Uterine smooth muscle cell (primary cell): ENCODE measurements around the gene PCGF1. TPM values are rescaled to one million over a fixed set of nuclear protein-coding genes. Genes with fewer than 3 reads are reported as not detected.

Source experiments
- total RNA-seq: library from RNA; depleted of rRNA; stranded (reverse); fragments of >200 nt; gene quantifications from 2 replicates; pipeline ENCODE4 v1.2.3, GENCODE V29; 2014

Gene PCGF1
- total RNA-seq: 27.1 and 29.6 TPM in 2 replicates

DNA sequence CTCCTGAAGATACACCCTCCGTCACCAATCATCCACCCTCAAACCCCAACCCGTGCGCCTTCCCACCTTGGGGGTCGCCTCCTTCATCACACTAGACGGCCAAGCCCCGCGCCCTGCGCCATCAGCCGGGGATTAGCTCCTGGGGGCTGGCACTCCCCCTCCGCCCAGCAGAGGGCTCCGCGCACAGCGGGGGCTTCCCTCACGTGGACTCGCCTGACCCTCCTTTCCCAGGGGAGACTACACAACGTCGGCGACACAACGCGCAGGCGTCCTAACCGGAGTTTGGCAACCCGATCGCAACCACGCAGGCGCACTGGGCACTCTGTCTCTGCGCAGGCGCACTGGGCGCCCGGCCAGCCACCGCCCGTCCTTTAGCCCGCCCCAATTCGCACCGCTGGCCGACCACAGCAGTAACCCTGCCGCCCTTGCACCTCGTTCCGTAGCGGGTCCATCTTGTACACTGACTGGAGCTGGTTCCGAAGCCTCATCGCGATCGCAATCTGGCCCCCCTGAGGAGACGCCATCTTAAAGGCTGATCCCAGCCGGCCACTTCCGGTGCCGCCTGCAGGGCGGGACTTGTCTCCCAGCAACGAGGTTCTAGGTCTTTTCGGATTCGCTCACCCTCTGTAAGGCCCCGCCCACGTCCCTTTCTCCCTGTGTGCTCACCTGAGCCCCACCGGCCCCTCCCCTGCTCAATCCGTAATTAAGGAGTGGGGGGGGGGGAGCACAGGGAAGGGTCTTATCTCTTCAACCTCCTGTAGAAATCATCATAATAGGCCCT is at the start of gene PCGF1:
Gene PCGF1, minus strand, starts transcription at position 551 of the 781 bp plus-strand sequence. Its CDS starts 27 bp downstream, at position 524.

DNA sequence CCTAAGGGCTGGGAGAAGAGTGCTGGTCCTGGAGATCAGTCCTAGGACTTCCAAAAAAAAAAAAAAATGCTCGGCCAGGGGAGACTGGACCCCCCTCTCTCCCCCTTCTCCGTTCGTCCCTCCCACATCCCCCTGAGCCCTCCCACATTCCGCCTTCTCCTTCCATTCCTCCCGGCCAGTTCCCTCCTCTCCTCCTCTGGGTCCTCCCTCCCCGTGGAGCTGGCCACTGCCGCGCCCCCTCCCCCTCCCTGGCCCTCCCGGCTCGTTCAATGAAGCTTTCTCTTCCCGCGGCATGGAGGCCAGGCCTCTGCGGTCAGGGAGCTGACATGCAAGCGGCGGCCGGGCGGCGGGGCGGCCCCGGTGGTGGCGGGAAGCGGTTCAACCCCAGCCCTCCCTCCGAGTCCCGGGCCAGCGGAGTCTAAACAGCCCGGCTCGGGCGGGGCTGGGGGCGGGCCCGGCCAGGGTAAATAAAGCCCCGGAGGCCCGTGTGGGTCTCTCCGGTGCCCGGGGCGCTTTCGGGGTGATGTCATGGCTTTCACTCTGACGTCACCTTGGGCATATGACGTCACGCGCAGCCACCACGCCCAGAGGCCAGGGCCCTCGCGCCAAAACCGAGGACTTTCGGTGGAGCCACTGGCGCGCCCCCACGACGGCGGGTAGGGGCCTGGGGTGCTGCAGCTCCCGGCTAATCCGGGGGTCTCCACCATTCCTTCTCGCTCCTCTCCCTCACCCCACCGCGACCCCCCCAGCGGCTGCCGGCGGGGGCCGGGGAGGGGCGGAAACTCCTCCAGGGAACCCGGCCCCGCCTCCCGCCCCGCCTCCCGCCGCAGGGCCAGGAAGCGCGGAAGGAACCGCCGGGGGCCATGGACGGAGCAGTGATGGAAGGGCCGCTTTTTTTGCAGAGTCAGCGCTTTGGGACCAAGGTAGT is 46.7 kb upstream of the PCGF1 start, which contains the start of the genes DOK1 and LOXL3:
Gene DOK1, plus strand, starts transcription at position 829 of the 928 bp plus-strand sequence. Its CDS starts 35 bp downstream, at position 864.
Gene LOXL3, minus strand, starts transcription at position 51 of the 928 bp plus-strand sequence. CDS start 1,308 bp downstream, outside the sequence.

DNA sequence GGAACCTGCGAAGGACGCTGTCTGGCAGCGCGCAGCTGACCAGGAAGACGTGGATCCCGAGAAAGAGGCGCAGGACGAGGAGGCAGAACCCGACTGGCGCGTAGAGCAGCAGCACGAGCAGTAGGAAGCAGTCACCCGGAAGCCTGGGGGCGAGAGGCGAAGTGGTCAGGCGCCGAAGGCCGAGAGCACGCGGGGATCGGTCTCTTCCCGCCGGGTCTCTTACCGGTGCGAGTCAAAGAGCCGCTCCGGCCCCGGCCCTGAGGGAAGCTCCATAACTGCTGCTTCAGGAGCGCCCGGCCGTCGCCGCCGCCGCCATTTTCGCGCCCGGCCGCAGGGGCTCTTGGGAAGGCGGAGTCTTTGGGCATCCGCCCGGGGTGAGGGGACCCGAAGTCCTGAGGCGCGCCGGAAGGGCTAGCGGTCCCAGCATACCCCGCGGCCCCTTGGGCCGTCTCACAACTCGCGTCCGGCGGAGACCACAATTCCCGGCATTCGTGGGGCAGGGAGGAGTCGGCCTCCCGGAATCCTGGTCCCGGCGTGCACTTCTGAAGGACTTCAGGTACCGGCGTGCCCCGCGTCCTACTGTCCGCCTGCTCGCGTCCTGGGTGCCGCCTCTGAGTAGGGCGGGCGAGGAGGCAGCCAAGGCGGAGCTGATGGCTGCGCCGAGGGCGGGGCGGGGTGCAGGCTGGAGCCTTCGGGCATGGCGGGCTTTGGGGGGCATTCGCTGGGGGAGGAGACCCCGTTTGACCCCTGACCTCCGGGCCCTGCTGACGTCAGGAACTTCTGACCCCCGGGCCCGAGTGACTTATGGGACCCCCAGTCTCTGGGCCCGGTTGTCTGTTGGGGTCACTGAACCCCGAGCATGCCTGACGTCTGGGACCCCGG is 22.1 kb upstream of the PCGF1 start, which contains the start of the genes AUP1 and HTRA2:
Gene AUP1, minus strand, starts transcription at position 350 of the 882 bp plus-strand sequence. Its CDS starts 77 bp downstream, at position 273.
Gene HTRA2, plus strand, starts transcription at position 577 of the 882 bp plus-strand sequence. Its CDS starts 74 bp downstream, at position 651.

DNA sequence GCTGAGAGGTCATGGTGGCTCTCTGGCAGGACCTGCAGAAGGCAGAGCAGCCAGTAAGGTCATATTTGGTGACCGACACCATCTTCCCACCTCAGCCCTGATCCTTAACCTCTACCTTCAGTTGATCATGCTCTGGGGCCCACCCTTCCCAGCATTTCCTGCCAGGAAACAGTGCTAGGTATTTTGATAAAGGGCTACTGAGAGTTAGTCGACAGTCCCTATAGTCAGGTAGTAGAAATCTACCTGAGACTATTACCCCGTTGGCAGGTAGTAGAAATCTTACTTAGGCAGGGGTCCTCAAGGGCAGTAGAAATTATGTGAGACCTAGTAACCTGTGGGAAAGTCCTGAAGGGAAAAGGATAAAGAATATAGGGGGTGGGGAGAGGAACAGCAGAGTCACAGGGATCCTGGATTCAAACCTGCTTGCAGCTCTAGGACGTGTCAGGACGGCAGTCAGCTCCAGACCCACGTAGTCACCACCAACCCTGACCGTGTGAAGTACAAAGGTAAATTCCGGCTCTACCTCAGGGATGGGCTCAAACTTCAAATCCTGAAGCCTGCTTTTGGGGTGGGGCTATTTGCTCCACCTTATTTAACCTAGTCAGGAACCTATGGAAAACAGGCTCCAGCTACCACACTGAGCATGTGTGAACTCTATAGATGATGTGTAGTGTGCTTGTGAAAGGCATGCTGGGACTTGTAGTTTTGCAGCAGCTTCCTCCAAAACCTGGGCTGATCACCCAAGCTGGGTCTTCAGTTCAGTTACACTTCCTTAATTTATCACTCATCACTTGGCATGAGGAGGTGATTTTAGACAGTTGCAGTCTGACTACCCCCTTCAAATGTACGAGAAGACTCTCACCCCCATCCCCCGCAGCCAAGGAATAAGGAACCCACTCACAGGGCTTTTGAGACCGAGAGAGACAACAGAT is 18.5 kb upstream of the PCGF1 start, which contains the start of gene DQX1:
Gene DQX1, minus strand, starts transcription at position 515 of the 932 bp plus-strand sequence. Its CDS starts 502 bp downstream, at position 13.

DNA sequence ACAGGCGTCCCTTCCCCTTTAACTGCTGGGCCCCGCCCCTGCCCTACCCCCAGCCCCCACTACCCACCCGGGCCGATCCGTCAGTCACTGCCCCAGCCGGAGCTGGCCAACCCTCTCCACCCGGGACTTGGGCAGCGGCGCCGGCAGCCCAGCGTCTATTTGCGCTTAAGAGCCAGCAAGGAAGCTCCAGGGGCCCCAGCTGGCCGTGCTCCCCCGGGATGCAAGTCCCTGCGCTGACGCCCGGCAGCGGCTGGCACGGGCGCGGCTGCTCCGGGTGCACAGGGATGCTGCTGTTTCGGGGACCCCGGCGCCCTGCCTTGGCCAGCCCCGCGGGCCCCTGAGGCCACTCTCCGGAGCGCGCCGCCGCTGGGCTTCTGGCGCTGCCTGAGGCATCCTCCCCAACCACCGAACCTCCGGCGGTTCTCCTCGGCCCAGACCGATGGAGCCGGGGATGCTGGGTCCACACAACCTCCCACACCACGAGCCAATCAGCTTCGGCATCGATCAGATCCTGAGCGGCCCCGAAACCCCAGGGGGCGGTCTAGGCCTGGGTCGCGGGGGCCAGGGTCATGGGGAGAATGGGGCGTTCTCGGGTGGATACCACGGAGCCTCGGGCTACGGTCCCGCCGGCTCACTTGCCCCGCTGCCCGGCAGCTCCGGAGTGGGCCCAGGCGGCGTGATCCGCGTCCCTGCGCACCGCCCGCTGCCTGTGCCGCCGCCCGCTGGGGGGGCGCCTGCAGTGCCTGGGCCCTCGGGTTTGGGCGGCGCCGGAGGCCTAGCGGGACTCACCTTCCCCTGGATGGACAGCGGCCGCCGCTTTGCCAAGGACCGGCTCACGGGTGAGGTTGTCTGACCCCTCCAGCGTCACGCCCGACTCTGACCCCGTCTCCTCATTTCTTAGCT is 7.1 kb upstream of the PCGF1 start, which contains the start of gene TLX2:
Gene TLX2, plus strand, starts transcription at position 83 of the 903 bp plus-strand sequence. Its CDS starts 357 bp downstream, at position 440.

DNA sequence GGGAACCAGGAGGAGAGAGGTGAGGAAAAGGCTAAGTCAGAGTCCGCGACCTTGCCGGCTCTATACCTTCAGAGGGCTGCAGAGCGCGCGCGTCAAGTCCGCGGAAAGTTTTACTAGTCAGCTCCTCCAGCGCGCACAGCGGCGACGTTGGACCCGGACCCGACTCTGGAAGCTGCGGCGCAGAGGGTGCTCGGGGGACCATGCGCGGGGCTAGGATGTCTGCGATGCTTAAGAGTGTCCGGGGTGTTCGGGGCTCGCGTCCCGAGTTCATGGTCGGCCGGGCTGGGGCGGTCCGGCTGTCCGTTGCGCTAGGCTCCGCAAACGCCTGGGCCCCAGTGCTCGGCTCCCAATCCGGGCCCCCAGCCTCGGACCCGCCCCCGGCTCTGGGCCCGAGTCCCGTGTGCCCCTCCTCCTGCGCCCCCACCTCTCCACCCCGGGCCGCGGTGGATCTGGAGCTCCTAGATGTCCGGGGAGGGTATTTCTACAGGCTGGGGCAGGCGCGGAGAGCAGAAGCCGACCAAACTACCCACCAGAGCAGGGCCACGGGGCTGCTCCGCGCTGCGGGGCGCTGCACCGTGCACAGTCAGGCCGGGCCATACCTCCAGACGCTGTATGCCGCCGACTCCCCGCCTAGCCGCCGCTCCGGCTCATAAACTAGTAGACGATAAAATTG is 8.1 kb downstream of the PCGF1 start, which contains the start of gene LBX2:
Gene LBX2, minus strand, starts transcription at position 337 of the 673 bp plus-strand sequence. Its CDS starts 66 bp downstream, at position 271.

DNA sequence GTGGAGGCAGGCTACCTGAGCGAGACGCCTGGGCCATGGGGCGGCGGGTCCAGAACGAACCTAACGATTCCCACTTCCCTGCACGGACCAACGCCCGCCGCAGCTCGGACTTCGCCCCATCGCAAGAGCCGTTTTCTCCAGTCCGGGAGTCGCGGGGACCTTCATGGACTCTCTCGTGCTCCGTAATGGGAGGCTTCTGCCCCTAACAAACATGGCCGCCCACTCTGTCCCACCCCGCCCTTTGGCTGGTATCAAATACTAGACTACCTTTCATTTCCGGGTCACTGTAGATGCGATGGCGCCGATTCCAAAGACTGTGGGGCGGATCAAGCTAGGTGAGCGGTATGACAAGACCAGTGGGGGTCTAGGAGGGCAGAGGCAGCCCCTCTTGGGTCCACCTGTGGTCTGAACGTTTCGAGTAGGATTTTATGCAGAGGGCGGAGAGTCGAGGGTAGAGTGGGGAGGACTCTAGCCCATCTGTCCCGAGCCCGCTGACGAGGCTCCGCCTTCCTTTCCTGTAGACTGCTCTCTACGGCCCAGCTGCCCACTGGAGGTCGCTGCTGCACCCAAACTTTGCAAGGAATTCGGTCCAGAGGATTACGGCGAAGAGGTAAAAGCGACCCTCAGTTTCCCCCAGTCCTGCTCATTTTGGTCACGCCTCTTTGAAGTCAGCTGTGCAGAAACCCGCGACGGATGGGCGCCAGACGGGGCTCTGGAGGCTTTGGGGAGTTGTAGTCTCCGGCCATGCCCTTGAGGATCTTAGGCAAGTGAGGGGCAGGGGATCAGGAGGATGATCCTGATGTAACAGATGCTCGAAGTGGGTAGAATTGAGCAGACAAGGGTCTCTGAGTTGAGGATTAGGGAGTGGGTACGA is 24.5 kb downstream of the PCGF1 start, which contains the start of the genes CCDC142 and TTC31:
Gene CCDC142, minus strand, starts transcription at position 198 of the 874 bp plus-strand sequence. Its CDS starts 161 bp downstream, at position 37.
Gene TTC31, plus strand, starts transcription at position 281 of the 874 bp plus-strand sequence. Its CDS starts 15 bp downstream, at position 296.

DNA sequence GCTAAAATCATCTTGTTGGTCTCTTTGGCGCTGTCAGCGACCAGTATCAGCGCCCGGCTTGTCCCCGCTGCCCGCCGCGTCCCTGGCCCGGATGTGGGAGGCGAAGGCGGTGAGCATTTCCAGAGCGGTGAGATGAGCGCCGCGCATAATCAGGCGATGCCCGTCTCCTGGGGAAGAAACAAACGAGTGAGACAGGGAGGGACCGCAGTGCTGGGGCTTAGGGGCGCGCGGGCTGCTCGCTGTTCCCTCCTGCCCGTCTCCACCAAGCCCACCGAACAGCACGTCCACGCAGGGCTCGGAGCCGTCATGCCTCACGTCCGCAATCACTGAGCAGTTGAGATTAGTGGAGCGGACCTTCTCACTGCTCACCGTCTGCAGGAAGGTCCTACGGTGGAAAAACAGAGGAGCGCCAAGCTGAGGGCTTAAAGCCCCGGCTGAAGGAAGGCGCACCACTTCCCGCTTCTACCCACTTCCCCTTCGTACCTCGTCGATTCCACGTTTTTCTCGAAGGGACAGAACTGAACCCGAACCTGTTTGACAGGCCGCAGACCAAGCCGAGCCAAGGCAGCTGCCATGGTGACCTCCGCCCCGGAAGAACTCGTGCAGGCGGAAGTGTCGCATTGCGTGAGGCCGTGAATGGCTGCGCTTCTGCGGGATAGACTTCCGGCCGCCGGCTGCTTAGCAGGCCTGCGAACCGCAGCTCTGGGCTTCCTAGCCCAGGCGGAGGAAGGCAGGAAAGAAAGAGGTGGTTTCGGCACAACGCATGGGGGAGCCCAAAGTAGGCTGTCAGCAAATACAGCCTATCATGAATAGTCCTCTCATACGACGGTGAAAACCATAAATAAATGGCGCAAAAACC is 35.2 kb downstream of the PCGF1 start, which contains the start of gene MRPL53:
Gene MRPL53, minus strand, starts transcription at position 595 of the 859 bp plus-strand sequence. Its CDS starts 20 bp downstream, at position 575.

DNA sequence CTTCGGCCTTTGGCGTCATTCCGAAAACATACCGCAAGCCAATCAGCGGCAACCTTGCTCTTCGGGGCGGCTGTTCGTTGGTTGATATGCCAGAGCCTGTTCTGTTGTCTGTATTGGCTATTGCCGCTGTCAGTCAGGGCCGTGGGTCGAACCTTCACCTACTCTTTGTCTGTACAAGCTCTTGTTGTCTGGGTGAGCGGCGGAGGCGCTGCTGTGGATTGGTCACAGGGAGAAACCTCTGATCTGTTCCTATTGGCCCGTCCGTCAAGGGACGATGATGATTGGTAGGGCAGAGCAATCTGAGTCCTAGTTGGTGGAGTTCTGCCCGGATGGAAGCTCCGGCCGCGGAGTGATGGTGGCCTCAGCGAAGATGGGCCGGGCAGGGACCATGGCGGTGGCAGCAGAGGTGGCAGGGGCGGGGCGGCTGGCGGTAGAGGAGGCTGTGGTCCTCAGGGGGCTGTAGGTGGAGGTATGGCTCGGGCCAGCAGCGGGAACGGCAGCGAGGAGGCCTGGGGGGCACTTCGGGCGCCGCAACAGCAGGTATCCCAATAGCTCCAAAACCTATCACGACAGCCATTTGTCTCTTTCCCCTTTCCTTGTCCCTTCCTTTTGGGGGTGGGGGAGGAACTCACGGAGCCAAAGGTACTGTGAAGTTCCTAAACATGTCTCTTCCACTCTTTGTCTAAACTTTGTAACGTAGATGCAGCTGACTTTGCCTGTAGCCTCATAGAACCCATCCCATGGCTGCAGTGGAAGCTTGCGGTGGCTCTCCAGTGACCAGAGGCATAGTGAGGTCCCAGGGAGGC is 49.2 kb downstream of the PCGF1 start, which contains the start of gene WBP1:
Gene WBP1, plus strand, starts transcription at position 307 of the 806 bp plus-strand sequence. Its CDS starts 165 bp downstream, at position 472.

Other genes with a start within 250 kb of the PCGF1 start
- gene SLC4A5, start 164.3 kb downstream of the PCGF1 start, total RNA-seq: 0.25 and 0.44 TPM in 2 replicates
- 196 and 294 TPM in 2 replicates for gene DCTN1, start 127.4 kb downstream of the PCGF1 start, total RNA-seq
- 1.00 and 1.4 TPM in 2 replicates for gene C2orf81, start 86.1 kb downstream of the PCGF1 start, total RNA-seq
- 51.6 and 103 TPM in 2 replicates for gene WDR54, start 86.0 kb downstream of the PCGF1 start, total RNA-seq
- gene RTKN, start 65.8 kb downstream of the PCGF1 start, total RNA-seq: 12.9 and 14.6 TPM in 2 replicates
- 10.7 and 15.2 TPM in 2 replicates for gene INO80B, start 52.6 kb downstream of the PCGF1 start, total RNA-seq
- 20.9 and 41.9 TPM in 2 replicates for gene WBP1, start 49.3 kb downstream of the PCGF1 start, total RNA-seq
- 68.3 and 86.0 TPM in 2 replicates for gene MOGS, start 42.3 kb downstream of the PCGF1 start, total RNA-seq
- 26.2 and 35.7 TPM in 2 replicates for gene MRPL53, start 35.0 kb downstream of the PCGF1 start, total RNA-seq
- gene CCDC142, start 24.7 kb downstream of the PCGF1 start, total RNA-seq: 23.0 and 24.2 TPM in 2 replicates
- 24.4 and 26.9 TPM in 2 replicates for gene TTC31, start 24.6 kb downstream of the PCGF1 start, total RNA-seq
- 1.4 and 2.0 TPM in 2 replicates for gene LBX2, start 8.1 kb downstream of the PCGF1 start, total RNA-seq
- gene TLX2, start 6.8 kb upstream of the PCGF1 start, total RNA-seq: not detected in 2 replicates
- gene DQX1, start 18.5 kb upstream of the PCGF1 start, total RNA-seq: 0.11 and 0.12 TPM in 2 replicates
- 78.6 and 82.2 TPM in 2 replicates for gene AUP1, start 22.0 kb upstream of the PCGF1 start, total RNA-seq
- 43.6 and 51.2 TPM in 2 replicates for gene HTRA2, start 22.2 kb upstream of the PCGF1 start, total RNA-seq
- gene LOXL3, start 46.2 kb upstream of the PCGF1 start, total RNA-seq: 12.1 and 28.0 TPM in 2 replicates
- 24.6 and 35.0 TPM in 2 replicates for gene DOK1, start 47.0 kb upstream of the PCGF1 start, total RNA-seq
- under 0.01 and 0.12 TPM in 2 replicates for gene M1AP, start 140.6 kb upstream of the PCGF1 start, total RNA-seq
- gene SEMA4F, start 146.6 kb upstream of the PCGF1 start, total RNA-seq: 10.0 and 12.4 TPM in 2 replicates